ENCODE results near the gene ABCC5. TPM values are rescaled to one million over a fixed set of nuclear protein-coding genes. Genes with fewer than 3 reads are reported as not detected.

Gene ABCC5
- total RNA-seq, 1 experiment from 2014 or later, result 29.1 TPM

GRCh38 chr3:184030536-184030935 lies 12.9 kb upstream of the ABCC5 start:
- H3K27me3 Mint-ChIP-seq (ENCODE audit: low read depth), result no peaks in the 10 kb centered on the region

More at GRCh38 chr3:184030536-184030935, 12.9 kb upstream of the ABCC5 start:
- ChIA-PET POLR2A (no interaction called here), CTCF (no interaction called here)
- TF ChIP-seq IRF2 (CRISPR knock-in tag; IDR thresholded peaks at IDR 0.05; ENCODE audit: borderline replicate concordance, low read depth) (no peak), OVOL2 (CRISPR knock-in tag; IDR thresholded peaks at IDR 0.05; ENCODE audit: borderline replicate concordance) (no peak), AFF4 (CRISPR knock-in tag; IDR thresholded peaks at IDR 0.05; ENCODE audit: borderline replicate concordance) (no peak), GTF2I (CRISPR knock-in tag; conservative IDR thresholded peaks at IDR 0.05) (no peak), E2F1 (CRISPR knock-in tag; IDR thresholded peaks at IDR 0.05) (no peak), SMAD3 (CRISPR knock-in tag; IDR thresholded peaks at IDR 0.05; ENCODE audit: borderline replicate concordance) (no peak), NR3C1 (CRISPR knock-in tag; conservative IDR thresholded peaks at IDR 0.05; ENCODE audit: low read depth) (no peak), ZNF532 (CRISPR knock-in tag; IDR thresholded peaks at IDR 0.05; ENCODE audit: borderline replicate concordance) (no peak), RORB (CRISPR knock-in tag; IDR thresholded peaks at IDR 0.05) (no peak), ZSCAN18 (CRISPR knock-in tag; IDR thresholded peaks at IDR 0.05) (no peak), CDX4 (CRISPR knock-in tag; IDR thresholded peaks at IDR 0.05; ENCODE audit: borderline replicate concordance) (no peak), CREM (CRISPR knock-in tag; IDR thresholded peaks at IDR 0.05) (no peak), PRDM15 (CRISPR knock-in tag; IDR thresholded peaks at IDR 0.05) (no peak), PRRX2 (CRISPR knock-in tag; IDR thresholded peaks at IDR 0.05) (no peak), ZBTB43 (CRISPR knock-in tag; IDR thresholded peaks at IDR 0.05) (no peak)
- H3K27ac Mint-ChIP-seq, result no peak overlapping the region
- DNase-seq (ENCODE audit: low spot score), result no peak
- no peak overlapping the region for H3K4me3 Mint-ChIP-seq
- peaks cover 10% of the 10 kb centered on the region for H3K9me3 Mint-ChIP-seq
- no peak for ATAC-seq
- H3K4me1 Mint-ChIP-seq, result no peaks in the 10 kb centered on the region
- no peaks in the 10 kb centered on the region for H3K36me3 Mint-ChIP-seq

All from WTC11 (cell line).